Immature natural killer cell (primary cell): ENCODE measurements around the gene FAM20C. TPM values are rescaled to one million over a fixed set of nuclear protein-coding genes. Genes with fewer than 3 reads are reported as not detected.

ENCODE experiments used
- DNase-seq, 3 donors: peaks; one replicate each; pipeline ENCODE4 v3.0.0; 2022; ENCODE audit warnings: mixed read lengths in 1 of 3
- H3K27ac Mint-ChIP-seq, 6 donors: one replicate each; pipeline ENCODE4 v1.8.0; 2020; ENCODE audit warnings: mixed read lengths in 6 of 6, mild to moderate bottlenecking in 5 of 6, inconsistent platforms in 4 of 6, moderate library complexity in 3 of 6
- H3K27me3 Mint-ChIP-seq, 3 donors: one replicate each; pipeline ENCODE4 v1.8.0; 2020 to 2021; ENCODE audit warnings: low read depth in 3 of 3, mild to moderate bottlenecking in 3 of 3, mixed read lengths in 3 of 3, moderate library complexity in 3 of 3, inconsistent platforms in 1 of 3
- H3K36me3 Mint-ChIP-seq, 3 donors: one replicate each; pipeline ENCODE4 v1.8.0; 2020; ENCODE audit warnings: mixed read lengths in 3 of 3, inconsistent platforms in 2 of 3, mild to moderate bottlenecking in 2 of 3
- H3K4me1 Mint-ChIP-seq, 2 donors: one replicate each; pipeline ENCODE4 v1.8.0; 2020; ENCODE audit warnings: inconsistent platforms in 2 of 2, mild to moderate bottlenecking in 2 of 2, mixed read lengths in 2 of 2, moderate library complexity in 1 of 2
- H3K4me3 Mint-ChIP-seq, 5 donors: one replicate each; pipeline ENCODE4 v1.8.0; 2020; ENCODE audit warnings: mild to moderate bottlenecking in 5 of 5, mixed read lengths in 5 of 5, inconsistent platforms in 3 of 5, moderate library complexity in 3 of 5
- H3K9me3 Mint-ChIP-seq, 6 donors: one replicate each; pipeline ENCODE4 v1.8.0; 2020; ENCODE audit warnings: mild to moderate bottlenecking in 6 of 6, mixed read lengths in 6 of 6, inconsistent platforms in 4 of 6, moderate library complexity in 3 of 6
- polyA plus RNA-seq, 3 donors: library from polyadenylated mRNA; unstranded; fragments of 300-500 nt; fragmentation: Illumina TruSeq; gene quantifications; one replicate each; pipeline ENCODE4 v1.2.3, GENCODE V29; 2021

The FAM20C gene
- polyA plus RNA-seq, 3 donors from 2014 or later, result not detected

GRCh38 chr7:209416-209815 lies 17.0 kb downstream of the FAM20C start:
- Mint-ChIP-seq H3K9me3 (no peaks in the 10 kb centered on the region), H3K27ac (no peak overlapping the region), H3K27me3 (peaks cover 0 to 3% (median 3%) of the 10 kb centered on the region in 3 donors), H3K4me1 (no peaks in the 10 kb centered on the region), H3K4me3 (no peak overlapping the region), H3K36me3 (no peaks in the 10 kb centered on the region)
- no peak for DNase-seq

GRCh38 chr7:209906-210305 lies 17.5 kb downstream of the FAM20C start:
- Mint-ChIP-seq H3K27ac (no peak overlapping the region), H3K27me3 (peaks cover 0 to 3% (median 3%) of the 10 kb centered on the region in 3 donors), H3K4me3 (no peak overlapping the region), H3K36me3 (no peaks in the 10 kb centered on the region), H3K9me3 (no peaks in the 10 kb centered on the region), H3K4me1 (no peaks in the 10 kb centered on the region)
- no peak for DNase-seq

GRCh38 chr7:210401-210925 lies 18.1 kb downstream of the FAM20C start:
- no peaks in the 10 kb centered on the region for H3K9me3 Mint-ChIP-seq
- no peak overlapping the region for H3K27ac Mint-ChIP-seq
- H3K36me3 Mint-ChIP-seq, result no peaks in the 10 kb centered on the region

GRCh38 chr7:211033-211714 lies 18.8 kb downstream of the FAM20C start:
- Mint-ChIP-seq H3K4me3 (no peak overlapping the region), H3K27ac (no peak overlapping the region), H3K4me1 (no peaks in the 10 kb centered on the region), H3K36me3 (no peaks in the 10 kb centered on the region), H3K27me3 (peaks cover 0 to 3% (median 3%) of the 10 kb centered on the region in 3 donors), H3K9me3 (no peaks in the 10 kb centered on the region)
- no peak for DNase-seq

More at GRCh38 chr7:210401-210925, 18.1 kb downstream of the FAM20C start:
- DNase-seq, result no peak
- Mint-ChIP-seq H3K27me3 (peaks cover 0 to 3% (median 3%) of the 10 kb centered on the region in 3 donors), H3K4me1 (no peaks in the 10 kb centered on the region), H3K4me3 (no peak overlapping the region)

- Mint-ChIP-seq H3K9me3 (no peaks in the 10 kb centered on the region), H3K4me3 (no peak overlapping the region), H3K27me3 (peaks cover 0 to 4% (median 3%) of the 10 kb centered on the region in 3 donors), H3K27ac (no peak overlapping the region), H3K36me3 (no peaks in the 10 kb centered on the region), H3K4me1 (no peaks in the 10 kb centered on the region)
- DNase-seq, result no peak
These were observed 19.3 kb downstream of the FAM20C start for GRCh38 chr7:211715-212058.

GRCh38 chr7:212754-213153 lies 20.4 kb downstream of the FAM20C start:
- peaks cover 0 to 4% (median 3%) of the 10 kb centered on the region in 3 donors for H3K27me3 Mint-ChIP-seq
- no peak overlapping the region for H3K27ac Mint-ChIP-seq
- no peaks in the 10 kb centered on the region for H3K4me1 Mint-ChIP-seq
- H3K36me3 Mint-ChIP-seq, result no peaks in the 10 kb centered on the region
- H3K4me3 Mint-ChIP-seq, result no peak overlapping the region
- H3K9me3 Mint-ChIP-seq, result no peaks in the 10 kb centered on the region
- DNase-seq, result no peak

GRCh38 chr7:213324-213993 lies 21.1 kb downstream of the FAM20C start:
- no peak overlapping the region for H3K4me3 Mint-ChIP-seq
- H3K27ac Mint-ChIP-seq, result no peak overlapping the region
- H3K4me1 Mint-ChIP-seq, result no peaks in the 10 kb centered on the region
- DNase-seq, result no peak
- no peaks in the 10 kb centered on the region for H3K9me3 Mint-ChIP-seq
- H3K36me3 Mint-ChIP-seq, result no peaks in the 10 kb centered on the region
- H3K27me3 Mint-ChIP-seq, result peaks cover 0 to 3% (median 2%) of the 10 kb centered on the region in 3 donors

GRCh38 chr7:214410-215212 lies 22.2 kb downstream of the FAM20C start:
- Mint-ChIP-seq H3K4me1 (no peaks in the 10 kb centered on the region), H3K27me3 (peaks cover 0 to 3% (median 2%) of the 10 kb centered on the region in 3 donors), H3K27ac (no peak overlapping the region), H3K4me3 (no peak overlapping the region), H3K9me3 (no peaks in the 10 kb centered on the region), H3K36me3 (no peaks in the 10 kb centered on the region)
- DNase-seq, result no peak

GRCh38 chr7:216360-217300 lies 24.3 kb downstream of the FAM20C start:
- Mint-ChIP-seq H3K4me1 (no peaks in the 10 kb centered on the region), H3K9me3 (no peaks in the 10 kb centered on the region), H3K36me3 (no peaks in the 10 kb centered on the region), H3K4me3 (no peak overlapping the region), H3K27ac (no peak overlapping the region), H3K27me3 (peaks cover 0 to 5% (median 2%) of the 10 kb centered on the region in 3 donors)
- no peak for DNase-seq

GRCh38 chr7:217781-218180 lies 25.4 kb downstream of the FAM20C start:
- peaks cover 0 to 1% (median 0%) of the 10 kb centered on the region in 6 donors for H3K9me3 Mint-ChIP-seq
- no peak for DNase-seq
- no peaks in the 10 kb centered on the region for H3K4me1 Mint-ChIP-seq
- peaks cover 0 to 4% (median 2%) of the 10 kb centered on the region in 3 donors for H3K27me3 Mint-ChIP-seq
- H3K4me3 Mint-ChIP-seq, result no peak overlapping the region
- no peak overlapping the region for H3K27ac Mint-ChIP-seq
- no peaks in the 10 kb centered on the region for H3K36me3 Mint-ChIP-seq

GRCh38 chr7:218316-218715 lies 25.9 kb downstream of the FAM20C start:
- DNase-seq, result no peak
- H3K36me3 Mint-ChIP-seq, result no peaks in the 10 kb centered on the region
- peaks cover 0 to 1% (median 0%) of the 10 kb centered on the region in 6 donors for H3K9me3 Mint-ChIP-seq
- H3K4me3 Mint-ChIP-seq, result no peak overlapping the region
- H3K27ac Mint-ChIP-seq, result no peak overlapping the region
- H3K27me3 Mint-ChIP-seq, result peaks cover 0 to 4% (median 2%) of the 10 kb centered on the region in 3 donors
- no peaks in the 10 kb centered on the region for H3K4me1 Mint-ChIP-seq

GRCh38 chr7:218896-219580 lies 26.7 kb downstream of the FAM20C start:
- peaks cover 0 to 1% (median 0%) of the 10 kb centered on the region in 6 donors for H3K9me3 Mint-ChIP-seq
- H3K36me3 Mint-ChIP-seq, result no peaks in the 10 kb centered on the region
- no peak overlapping the region for H3K4me3 Mint-ChIP-seq
- H3K4me1 Mint-ChIP-seq, result no peaks in the 10 kb centered on the region
- DNase-seq, result no peak
- H3K27ac Mint-ChIP-seq, result no peak overlapping the region
- H3K27me3 Mint-ChIP-seq, result peaks cover 0 to 2% (median 2%) of the 10 kb centered on the region in 3 donors
